Activated CD4-positive, alpha-beta T cell treated with anti-CD3 and anti-CD28 coated beads for 48 hours (primary cell): Measurements from ENCODE around the gene PCDHA4.

Source experiments
- DNase-seq: peaks from one replicate; pipeline ENCODE4 v3.0.0-alpha.2; 2020

PCDHA4 gene

DNA sequence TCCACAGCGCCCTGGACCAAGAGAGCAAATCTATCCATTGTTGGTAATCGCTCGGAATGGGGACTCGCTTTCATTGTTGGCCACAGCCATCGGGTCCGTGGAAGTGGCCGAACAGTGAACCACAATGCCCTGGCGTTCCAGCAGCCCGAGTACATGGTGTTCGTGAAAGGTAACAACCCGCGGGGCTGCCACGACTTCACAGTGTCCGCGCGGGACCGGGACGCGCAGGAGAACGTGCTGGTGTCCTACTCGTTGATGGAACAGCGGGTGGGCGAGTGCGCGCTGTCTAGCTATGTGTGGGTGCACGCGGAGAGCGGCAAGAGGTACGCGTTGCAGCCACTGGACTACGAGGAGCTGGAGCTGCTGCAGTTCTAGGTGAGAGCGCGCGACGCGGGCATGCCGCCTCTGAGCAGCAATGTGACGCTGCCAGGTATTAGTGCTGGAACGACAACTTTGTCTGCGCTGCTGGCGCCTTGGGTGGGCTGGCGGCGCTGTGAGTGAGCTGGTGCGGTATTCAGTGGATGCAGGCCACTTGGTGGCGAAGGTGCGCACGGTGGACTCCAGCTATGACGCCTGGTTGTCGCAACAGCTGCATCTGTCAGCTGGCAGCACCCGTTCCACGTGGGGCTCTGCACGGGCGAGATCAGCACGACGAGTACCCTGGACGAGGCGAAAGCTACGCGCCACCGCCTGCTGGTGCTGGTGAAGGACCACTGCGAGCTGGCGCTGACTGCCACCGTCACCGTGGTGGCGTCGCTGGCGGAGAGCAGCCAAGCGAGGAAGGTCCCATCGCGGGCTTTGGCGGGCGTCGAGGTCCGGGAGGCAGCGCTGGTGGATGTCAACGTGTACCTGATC lies 55.8 kb downstream of the PCDHA4 start:
- no peak for DNase-seq
